T-helper 17 cell (primary cell): ENCODE measurements around the gene BCS1L. TPM values are rescaled to one million over a fixed set of nuclear protein-coding genes. Genes with fewer than 3 reads are reported as not detected.
A peak's percentile ranks its signal among the peaks of the same experiment; 100 is the strongest.

ENCODE experiments used
- ATAC-seq: fragments of 150-1000 bp; cut with Tn5 transposase; 2 replicates; pipeline ENCODE4 v1.10.0; 2021; ENCODE audit warnings: mild to moderate bottlenecking, moderate library complexity
- DNase-seq, 3 donors: peaks; one replicate each; pipeline versions ENCODE4 v3.0.0 to v3.0.0-alpha.2; 2020 to 2021
- H3K9me3 ChIP-seq: one replicate; pipeline ENCODE4 v1.7.0; 2013; ENCODE audit warnings: low read length, mild to moderate bottlenecking; ENCODE audit not compliant: control insufficient read depth, poor library complexity, severe bottlenecking
- H3K27ac Mint-ChIP-seq: one replicate; pipeline ENCODE4 v1.8.0; 2022; ENCODE audit warnings: mild to moderate bottlenecking, moderate library complexity, mixed read lengths
- H3K27me3 Mint-ChIP-seq: one replicate; pipeline ENCODE4 v1.8.0; 2022; ENCODE audit warnings: mixed read lengths
- H3K36me3 Mint-ChIP-seq: one replicate; pipeline ENCODE4 v1.8.0; 2022; ENCODE audit warnings: low read depth, mixed read lengths
- H3K4me1 Mint-ChIP-seq: one replicate; pipeline ENCODE4 v1.8.0; 2022; ENCODE audit warnings: mild to moderate bottlenecking, mixed read lengths
- H3K4me3 Mint-ChIP-seq: one replicate; pipeline ENCODE4 v1.8.0; 2022; ENCODE audit warnings: mild to moderate bottlenecking, moderate library complexity, mixed read lengths
- total RNA-seq, 4 donors: library from RNA in 2 of 4; stranded (reverse) in 2 of 4; gene quantifications; one replicate each; pipeline ENCODE4 v1.2.3 and lab custom pipeline; 2022 to 2026

Gene BCS1L, protein sequence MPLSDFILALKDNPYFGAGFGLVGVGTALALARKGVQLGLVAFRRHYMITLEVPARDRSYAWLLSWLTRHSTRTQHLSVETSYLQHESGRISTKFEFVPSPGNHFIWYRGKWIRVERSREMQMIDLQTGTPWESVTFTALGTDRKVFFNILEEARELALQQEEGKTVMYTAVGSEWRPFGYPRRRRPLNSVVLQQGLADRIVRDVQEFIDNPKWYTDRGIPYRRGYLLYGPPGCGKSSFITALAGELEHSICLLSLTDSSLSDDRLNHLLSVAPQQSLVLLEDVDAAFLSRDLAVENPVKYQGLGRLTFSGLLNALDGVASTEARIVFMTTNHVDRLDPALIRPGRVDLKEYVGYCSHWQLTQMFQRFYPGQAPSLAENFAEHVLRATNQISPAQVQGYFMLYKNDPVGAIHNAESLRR
- total RNA-seq (10 to 100 TPM; 24.1 to 31.8 TPM), total RNA-seq (lab: John Stamatoyannopoulos, UW) (15.8 to 42.9 reads per million in 2 donors)

DNA sequence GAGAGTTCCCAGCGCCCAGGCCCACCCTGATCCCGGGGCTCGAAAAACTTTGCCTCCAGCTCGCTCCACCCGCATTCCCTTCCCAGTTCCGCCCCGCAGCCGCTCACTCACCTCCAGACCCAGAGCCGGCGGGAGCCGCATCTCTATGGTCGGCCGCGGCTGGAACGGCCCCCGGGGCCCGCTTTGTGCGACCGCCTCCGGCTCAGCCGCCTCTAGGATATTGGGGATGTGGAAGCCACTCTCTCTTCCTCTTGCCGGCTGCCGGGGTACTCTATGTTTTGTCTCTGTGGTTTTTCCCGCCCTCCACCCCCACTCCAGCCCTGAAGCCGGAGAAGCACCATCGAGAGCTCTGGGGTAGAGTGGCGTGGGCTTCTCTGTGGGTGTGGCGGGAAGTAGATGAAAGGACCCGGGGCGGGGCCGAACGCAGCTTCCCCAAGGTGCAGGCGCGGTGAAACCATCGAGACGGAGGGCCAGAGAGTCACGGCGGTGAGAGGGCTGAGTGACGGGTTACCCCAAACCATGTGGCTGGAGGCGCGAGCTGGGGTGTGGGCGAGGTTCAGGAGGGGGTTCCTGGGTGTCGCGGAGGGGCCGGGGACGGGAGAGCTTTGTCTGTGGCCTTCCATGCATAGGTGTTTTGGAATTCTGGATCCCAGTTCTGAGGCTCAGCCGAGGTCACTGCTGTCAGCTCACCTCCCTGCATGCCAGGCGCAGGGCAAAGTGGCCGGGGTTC, at the start of gene BCS1L, which contains the start of gene ZNF142:
BCS1L (plus strand) TSS at position 426 of the 730 bp plus-strand sequence. CDS start 1,305 bp downstream, outside the sequence.
ZNF142 (minus strand) TSS at position 366 of the 730 bp plus-strand sequence. CDS start 3,194 bp downstream, outside the sequence.
- H3K4me1 Mint-ChIP-seq = peaks cover 35% of the 10 kb centered on the region
- H3K4me3 Mint-ChIP-seq = peak within 1 kb of the TSS; percentile 98
- ATAC-seq = peak; percentile 98
- H3K27me3 Mint-ChIP-seq = no peaks in the 10 kb centered on the region
- H3K27ac Mint-ChIP-seq = peak within 1 kb of the TSS; percentile 97
- DNase-seq = peak; percentile 81 to 91 (median 83)
- no peaks in the 10 kb centered on the region for H3K9me3 ChIP-seq
- peaks cover 2% of the 10 kb centered on the region for H3K36me3 Mint-ChIP-seq

DNA sequence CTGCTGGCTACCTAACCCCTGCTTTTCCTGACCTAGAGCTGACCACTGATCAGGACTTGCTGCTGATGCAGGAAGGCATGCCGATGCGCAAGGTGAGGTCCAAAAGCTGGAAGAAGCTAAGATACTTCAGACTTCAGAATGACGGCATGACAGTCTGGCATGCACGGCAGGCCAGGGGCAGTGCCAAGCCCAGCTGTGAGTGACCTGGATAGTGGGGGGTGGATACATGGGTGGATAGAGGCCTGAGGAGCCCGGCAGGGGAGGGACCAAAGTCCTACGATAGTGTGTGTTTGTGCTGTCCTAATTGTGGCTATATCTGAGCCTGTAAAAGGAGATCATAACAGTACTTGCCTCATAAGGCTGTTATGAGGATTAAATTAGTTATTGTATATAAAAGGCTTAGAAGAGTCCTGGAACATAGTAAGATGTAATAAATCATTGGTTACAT, 43.6 kb upstream of the BCS1L start:
- no peaks in the 10 kb centered on the region for H3K4me1 Mint-ChIP-seq
- DNase-seq = no peak

DNA sequence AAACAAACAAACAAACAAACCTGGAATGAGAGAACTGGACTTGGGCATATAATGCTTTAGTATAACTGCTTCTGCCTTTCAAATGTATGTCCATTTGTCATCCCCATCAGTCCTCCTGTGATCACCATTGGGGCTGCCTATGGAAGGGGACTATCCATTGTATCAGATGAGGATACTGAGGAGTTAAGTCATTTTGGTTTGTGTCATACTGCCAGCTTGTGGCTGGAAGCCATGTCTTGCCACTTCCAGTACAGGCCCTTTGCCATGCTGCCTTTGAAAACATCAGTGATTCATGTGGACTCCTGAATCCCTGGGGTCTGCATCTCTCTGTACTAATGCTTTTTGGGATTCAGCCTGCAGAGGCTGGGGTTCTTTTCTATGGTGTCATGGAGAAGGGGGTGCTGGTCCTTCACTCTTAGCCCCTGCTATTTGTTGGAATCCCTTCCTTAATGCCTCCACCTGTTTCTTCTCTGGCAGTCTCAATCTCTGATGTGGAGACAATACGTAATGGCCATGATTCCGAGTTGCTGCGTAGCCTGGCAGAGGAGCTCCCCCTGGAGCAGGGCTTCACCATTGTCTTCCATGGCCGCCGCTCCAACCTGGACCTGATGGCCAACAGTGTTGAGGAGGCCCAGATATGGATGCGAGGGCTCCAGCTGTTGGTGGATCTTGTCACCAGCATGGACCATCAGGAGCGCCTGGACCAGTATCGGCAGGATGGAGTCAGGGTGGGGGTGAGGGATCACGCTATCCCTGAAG, 41.2 kb upstream of the BCS1L start:
- DNase-seq = no peak
- Mint-ChIP-seq H3K27ac (no peak overlapping the region), H3K4me3 (no peak overlapping the region), H3K27me3 (no peaks in the 10 kb centered on the region), H3K36me3 (no peaks in the 10 kb centered on the region), H3K4me1 (peaks cover 6% of the 10 kb centered on the region)
- no peaks in the 10 kb centered on the region for H3K9me3 ChIP-seq
- ATAC-seq = no peak

More for the DNA sequence above, 43.6 kb upstream of the BCS1L start:
- Mint-ChIP-seq H3K27me3 (peaks cover 10% of the 10 kb centered on the region), H3K36me3 (no peaks in the 10 kb centered on the region), H3K4me3 (no peak overlapping the region), H3K27ac (no peak overlapping the region)
- H3K9me3 ChIP-seq = no peaks in the 10 kb centered on the region
- ATAC-seq = no peak

DNA sequence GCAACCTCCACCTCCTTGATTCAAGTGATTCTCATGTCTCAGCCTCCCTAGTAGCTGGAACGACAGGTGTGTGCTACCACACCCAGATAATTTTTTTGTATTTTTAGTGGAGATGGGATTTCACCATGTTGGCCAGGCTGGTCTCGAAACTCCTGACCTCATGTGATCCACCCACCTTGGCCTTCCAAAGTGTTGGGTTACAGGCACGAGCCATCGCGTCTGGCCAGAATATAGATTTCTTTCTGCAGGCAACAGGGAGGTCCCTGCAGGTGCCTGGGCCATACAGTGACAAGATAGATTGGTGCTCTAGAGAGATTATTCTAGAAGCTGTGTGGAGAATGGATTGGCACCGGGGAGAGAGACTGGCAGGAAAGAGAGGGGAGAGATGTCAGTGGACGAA, 38.5 kb upstream of the BCS1L start:
- ATAC-seq = no peak
- no peaks in the 10 kb centered on the region for H3K36me3 Mint-ChIP-seq

DNA sequence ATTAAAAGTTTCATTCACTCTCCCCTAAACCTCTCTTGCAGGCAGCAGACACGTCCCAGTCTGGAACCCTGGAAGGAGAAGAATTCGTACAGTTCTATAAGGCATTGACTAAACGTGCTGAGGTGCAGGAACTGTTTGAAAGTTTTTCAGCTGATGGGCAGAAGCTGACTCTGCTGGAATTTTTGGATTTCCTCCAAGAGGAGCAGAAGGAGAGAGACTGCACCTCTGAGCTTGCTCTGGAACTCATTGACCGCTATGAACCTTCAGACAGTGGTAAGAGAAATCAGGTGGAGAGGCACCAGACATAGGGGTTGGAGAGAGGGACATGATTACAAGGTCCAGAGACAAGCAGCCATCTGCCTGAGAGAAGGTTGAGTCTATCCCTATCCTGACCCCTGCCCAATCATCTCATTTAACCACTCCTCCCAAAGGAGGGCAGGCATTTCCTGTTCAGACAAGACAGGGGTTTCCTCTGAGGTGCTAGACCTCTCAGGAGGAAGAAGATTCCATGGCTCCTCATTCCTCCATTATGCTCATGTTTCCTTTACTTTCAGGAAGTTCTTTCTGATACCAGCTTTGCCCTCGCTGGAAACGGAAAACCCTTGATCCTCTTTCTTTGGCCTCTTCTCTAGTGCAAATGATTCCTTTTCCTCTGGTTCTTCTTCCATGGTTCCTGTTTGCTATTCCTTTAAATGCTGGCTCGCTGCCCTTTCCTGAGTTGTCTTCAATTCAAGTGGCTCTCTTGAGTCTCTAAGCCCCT, 36.7 kb upstream of the BCS1L start:
- DNase-seq (no peak), ATAC-seq (no peak)
- H3K27ac Mint-ChIP-seq = no peak overlapping the region
- H3K9me3 ChIP-seq = no peaks in the 10 kb centered on the region
- no peaks in the 10 kb centered on the region for H3K36me3 Mint-ChIP-seq
- no peak overlapping the region for H3K4me3 Mint-ChIP-seq
- peaks cover 6% of the 10 kb centered on the region for H3K4me1 Mint-ChIP-seq
- H3K27me3 Mint-ChIP-seq = no peaks in the 10 kb centered on the region

More for the DNA sequence above, 38.5 kb upstream of the BCS1L start:
- Mint-ChIP-seq H3K27me3 (no peaks in the 10 kb centered on the region), H3K27ac (no peak overlapping the region), H3K4me3 (no peak overlapping the region), H3K4me1 (peaks cover 6% of the 10 kb centered on the region)
- DNase-seq = no peak
- H3K9me3 ChIP-seq = no peaks in the 10 kb centered on the region

DNA sequence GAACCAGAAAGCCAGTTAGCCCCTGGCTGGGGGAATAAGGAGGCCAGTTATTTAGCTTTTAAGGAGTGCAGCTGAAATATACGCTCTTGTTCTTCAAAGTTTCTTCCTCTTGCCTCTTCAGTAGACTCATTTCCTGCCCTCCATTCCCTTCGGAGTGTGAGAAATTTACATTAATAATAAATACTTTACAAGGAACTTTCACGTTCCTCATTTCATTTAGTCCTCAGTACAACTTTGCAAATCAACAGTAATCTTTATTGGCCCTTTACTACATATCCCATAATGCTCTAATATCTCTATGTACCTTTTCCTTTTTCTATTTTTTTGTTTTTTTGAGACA, 36.1 kb upstream of the BCS1L start:
- peaks cover 6% of the 10 kb centered on the region for H3K4me1 Mint-ChIP-seq
- H3K36me3 Mint-ChIP-seq = no peaks in the 10 kb centered on the region
- H3K27me3 Mint-ChIP-seq = no peaks in the 10 kb centered on the region
- H3K4me3 Mint-ChIP-seq = no peak overlapping the region
- DNase-seq = no peak
- H3K27ac Mint-ChIP-seq = no peak overlapping the region
- no peaks in the 10 kb centered on the region for H3K9me3 ChIP-seq
- no peak for ATAC-seq

DNA sequence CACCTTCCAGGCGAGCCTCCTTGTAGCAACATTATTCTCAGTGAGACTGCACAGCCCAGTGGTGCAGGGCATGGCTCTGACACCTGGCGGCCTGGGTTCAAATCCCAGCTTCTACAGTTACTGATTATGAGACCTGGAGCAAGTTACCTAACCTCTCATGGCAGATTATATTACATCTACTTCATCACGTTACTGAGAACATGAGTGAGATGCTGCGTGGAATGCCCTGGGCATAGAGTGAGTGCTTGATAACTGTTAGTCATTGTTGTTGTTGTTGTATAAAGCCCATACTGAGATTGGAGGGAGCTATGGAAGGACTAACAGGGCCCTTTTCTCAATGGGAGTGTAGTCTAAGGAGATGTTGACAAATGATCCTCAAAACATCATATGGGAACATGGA, 33.1 kb upstream of the BCS1L start:
- Mint-ChIP-seq H3K27me3 (no peaks in the 10 kb centered on the region), H3K36me3 (no peaks in the 10 kb centered on the region), H3K4me3 (no peak overlapping the region), H3K27ac (no peak overlapping the region), H3K4me1 (peaks cover 4% of the 10 kb centered on the region)
- no peaks in the 10 kb centered on the region for H3K9me3 ChIP-seq
- ATAC-seq (no peak), DNase-seq (no peak)

DNA sequence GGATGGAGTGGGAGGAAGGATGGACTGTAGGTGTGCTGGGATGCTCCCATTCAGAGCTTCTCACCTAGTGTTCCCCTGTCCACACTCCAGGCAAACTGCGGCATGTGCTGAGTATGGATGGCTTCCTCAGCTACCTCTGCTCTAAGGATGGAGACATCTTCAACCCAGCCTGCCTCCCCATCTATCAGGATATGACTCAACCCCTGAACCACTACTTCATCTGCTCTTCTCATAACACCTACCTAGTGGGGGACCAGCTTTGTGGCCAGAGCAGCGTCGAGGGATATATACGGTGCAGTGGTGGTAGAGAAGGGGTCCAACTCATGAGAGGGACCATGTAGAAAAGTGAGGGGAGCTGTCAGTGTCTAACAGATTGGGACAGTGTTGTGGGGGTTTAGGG, 31.5 kb upstream of the BCS1L start:
- no peak overlapping the region for H3K27ac Mint-ChIP-seq
- peaks cover 4% of the 10 kb centered on the region for H3K4me1 Mint-ChIP-seq
- no peaks in the 10 kb centered on the region for H3K27me3 Mint-ChIP-seq
- no peak overlapping the region for H3K4me3 Mint-ChIP-seq
- ATAC-seq (no peak), DNase-seq (no peak)
- H3K36me3 Mint-ChIP-seq = no peaks in the 10 kb centered on the region
- no peaks in the 10 kb centered on the region for H3K9me3 ChIP-seq

DNA sequence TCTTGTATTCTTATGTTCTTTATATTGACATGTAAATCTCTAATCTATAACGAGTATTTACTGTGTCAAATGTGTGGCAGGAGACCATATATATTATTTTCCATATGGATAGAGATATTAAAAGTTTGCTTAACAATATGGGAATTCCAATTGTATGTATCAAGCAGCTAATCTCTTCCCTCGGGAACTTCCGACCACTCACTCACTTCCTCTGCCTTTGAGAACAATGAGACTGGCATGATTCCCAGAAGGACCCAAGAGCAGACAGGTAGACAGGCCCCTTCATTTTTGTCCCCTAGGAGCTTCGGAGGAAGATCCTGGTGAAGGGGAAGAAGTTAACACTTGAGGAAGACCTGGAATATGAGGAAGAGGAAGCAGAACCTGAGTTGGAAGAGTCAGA, 27.6 kb upstream of the BCS1L start:
- no peak for DNase-seq
- no peaks in the 10 kb centered on the region for H3K9me3 ChIP-seq
- Mint-ChIP-seq H3K4me1 (peaks cover 6% of the 10 kb centered on the region), H3K36me3 (peaks cover 8% of the 10 kb centered on the region), H3K27ac (no peak overlapping the region), H3K27me3 (no peaks in the 10 kb centered on the region), H3K4me3 (no peak overlapping the region)
- ATAC-seq = no peak

DNA sequence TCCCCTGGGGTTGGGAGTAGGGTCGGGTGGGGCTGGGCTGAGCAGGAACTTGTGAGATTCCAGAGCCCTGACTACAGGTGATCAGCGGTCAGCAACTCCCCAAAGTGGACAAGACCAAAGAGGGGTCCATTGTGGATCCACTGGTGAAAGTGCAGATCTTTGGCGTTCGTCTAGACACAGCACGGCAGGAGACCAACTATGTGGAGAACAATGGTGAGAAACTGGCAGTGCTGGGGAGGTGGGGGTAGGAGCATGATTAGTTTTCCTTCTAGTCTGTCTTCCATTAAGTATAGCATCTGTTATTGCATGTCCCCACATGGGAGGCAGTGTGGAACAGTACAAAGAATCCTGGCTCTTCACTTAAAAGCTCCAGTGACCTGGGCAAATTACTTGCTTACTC, 23.8 kb upstream of the BCS1L start:
- Mint-ChIP-seq H3K4me1 (peaks cover 13% of the 10 kb centered on the region), H3K36me3 (peaks cover 16% of the 10 kb centered on the region), H3K27ac (no peak overlapping the region), H3K27me3 (no peaks in the 10 kb centered on the region), H3K4me3 (no peak overlapping the region)
- ATAC-seq = no peak
- no peak for DNase-seq
- no peaks in the 10 kb centered on the region for H3K9me3 ChIP-seq

DNA sequence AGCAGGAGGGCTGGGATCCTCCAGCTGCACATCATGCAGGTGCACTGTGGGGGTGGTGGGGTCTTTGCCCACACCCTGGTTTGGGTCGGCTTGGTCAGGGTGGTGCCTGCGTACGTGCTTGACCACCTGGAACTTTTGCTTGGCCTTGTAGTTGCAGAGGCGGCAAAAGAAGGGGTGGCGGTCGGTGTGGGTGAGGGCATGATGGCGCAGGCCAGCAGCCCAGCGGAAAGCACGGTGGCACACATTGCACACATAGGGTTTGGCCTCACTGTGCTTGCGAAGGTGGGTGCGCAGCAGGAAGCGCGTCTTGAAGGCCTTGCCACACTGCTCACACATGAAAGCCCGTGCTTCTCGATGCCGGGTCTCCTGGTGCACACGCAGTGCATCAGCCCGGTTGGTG, 21.1 kb upstream of the BCS1L start:
- Mint-ChIP-seq H3K27me3 (no peaks in the 10 kb centered on the region), H3K4me1 (peaks cover 15% of the 10 kb centered on the region), H3K4me3 (no peak overlapping the region), H3K36me3 (peaks cover 16% of the 10 kb centered on the region), H3K27ac (no peak overlapping the region)
- ATAC-seq (no peak), DNase-seq (no peak)
- no peaks in the 10 kb centered on the region for H3K9me3 ChIP-seq

DNA sequence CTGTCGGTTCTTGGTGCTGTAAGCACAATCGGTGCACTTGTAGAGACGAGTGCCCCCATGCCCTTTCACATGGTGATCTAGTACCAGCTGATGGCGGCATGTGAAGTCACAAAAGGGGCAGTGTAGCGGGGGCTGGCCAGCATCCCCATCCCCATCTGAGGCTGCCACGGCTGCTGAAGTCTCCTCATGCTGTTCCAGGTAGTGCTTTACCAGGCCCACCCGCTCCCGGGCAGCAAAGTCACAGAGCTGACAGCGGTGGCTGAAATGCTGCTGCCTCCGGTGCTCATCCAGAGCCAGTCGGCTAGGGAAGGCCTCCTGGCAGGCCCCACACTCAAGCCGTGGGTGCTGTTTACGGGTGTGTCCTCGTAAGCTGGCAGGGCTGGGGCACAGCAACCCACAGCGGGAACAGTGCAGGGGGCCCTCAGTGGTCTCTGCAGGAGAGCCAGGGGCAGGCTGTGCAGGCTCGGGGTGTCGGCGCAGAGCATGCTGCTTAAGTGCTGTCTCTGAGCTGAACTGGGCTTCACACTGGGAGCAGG, 17.3 kb upstream of the BCS1L start:
- H3K9me3 ChIP-seq = no peaks in the 10 kb centered on the region
- Mint-ChIP-seq H3K36me3 (peaks cover 6% of the 10 kb centered on the region), H3K4me1 (peaks cover 9% of the 10 kb centered on the region), H3K4me3 (no peak overlapping the region), H3K27ac (no peak overlapping the region), H3K27me3 (no peaks in the 10 kb centered on the region)
- ATAC-seq = no peak
- DNase-seq = no peak
